CD4-positive, CD25-positive, alpha-beta regulatory T cell (primary cell): ENCODE data around the gene C2orf92. TPM values are rescaled to one million over a fixed set of nuclear protein-coding genes. Genes with fewer than 3 reads are reported as not detected.
A peak's percentile ranks its signal among the peaks of the same experiment; 100 is the strongest.

ENCODE experiments used
- ATAC-seq, 2 donors: fragments of 150-1000 bp; cut with Tn5 transposase; one replicate each; pipeline ENCODE4 v1.10.0; 2021; ENCODE audit warnings: low read depth in 2 of 2, moderate number of reproducible peaks in 2 of 2, moderate library complexity in 1 of 2
- DNase-seq, 3 donors: peaks; one replicate each; pipeline versions ENCODE4 v3.0.0 to v3.0.0-alpha.2; 2012 to 2022; ENCODE audit warnings: mixed read lengths in 1 of 3
- H3K27ac ChIP-seq: one replicate; pipeline ENCODE4 v1.7.0; 2013; ENCODE audit warnings: mild to moderate bottlenecking, low read length; ENCODE audit not compliant: insufficient read depth, poor library complexity, severe bottlenecking
- H3K27me3 ChIP-seq: one replicate; pipeline ENCODE4 v1.7.0; 2013; ENCODE audit warnings: low read length; ENCODE audit not compliant: control insufficient read depth, insufficient read depth
- H3K36me3 ChIP-seq: one replicate; pipeline ENCODE4 v1.7.0; 2013; ENCODE audit warnings: mild to moderate bottlenecking, low read length, moderate library complexity; ENCODE audit not compliant: control insufficient read depth, insufficient read depth
- H3K4me1 ChIP-seq: 2 replicates; pipeline ENCODE4 v1.7.0; 2013; ENCODE audit warnings: mild to moderate bottlenecking, low read length; ENCODE audit not compliant: insufficient read depth, control insufficient read depth, poor library complexity, severe bottlenecking
- H3K4me3 ChIP-seq: one replicate; pipeline ENCODE4 v1.7.0; 2013; ENCODE audit warnings: low read depth, mild to moderate bottlenecking, low read length, moderate library complexity
- H3K9me3 ChIP-seq, 2 experiments: 1 replicate in 1 of 2; 2 replicates in 1 of 2; pipeline ENCODE4 v1.7.0; 2013; ENCODE audit warnings: low read length in 2 of 2, mild to moderate bottlenecking in 1 of 2, moderate library complexity in 1 of 2; ENCODE audit not compliant: control insufficient read depth in 2 of 2
- H3K27ac Mint-ChIP-seq, 3 donors: one replicate each; pipeline ENCODE4 v1.8.0; 2020 to 2022; ENCODE audit warnings: mild to moderate bottlenecking in 3 of 3, mixed read lengths in 3 of 3, moderate library complexity in 2 of 3
- H3K27me3 Mint-ChIP-seq: one replicate; pipeline ENCODE4 v1.8.0; 2022; ENCODE audit warnings: mild to moderate bottlenecking, mixed read lengths
- H3K36me3 Mint-ChIP-seq: one replicate; pipeline ENCODE4 v1.8.0; 2020; ENCODE audit warnings: mixed read lengths
- H3K4me1 Mint-ChIP-seq, 4 donors: one replicate each; pipeline ENCODE4 v1.8.0; 2020 to 2022; ENCODE audit warnings: mixed read lengths in 4 of 4, mild to moderate bottlenecking in 1 of 4
- H3K4me3 Mint-ChIP-seq, 4 donors: one replicate each; pipeline ENCODE4 v1.8.0; 2020 to 2022; ENCODE audit warnings: mild to moderate bottlenecking in 4 of 4, mixed read lengths in 4 of 4, moderate library complexity in 3 of 4
- H3K9me3 Mint-ChIP-seq, 7 donors: one replicate each; pipeline ENCODE4 v1.8.0; 2020 to 2022; ENCODE audit warnings: mixed read lengths in 7 of 7, mild to moderate bottlenecking in 3 of 7, moderate library complexity in 2 of 7
- polyA plus RNA-seq, 4 donors: library from polyadenylated mRNA; unstranded; fragments of 300-500 nt; fragmentation: Illumina TruSeq; gene quantifications; one replicate each; pipeline ENCODE4 v1.2.3, GENCODE V29; 2021
- total RNA-seq: library from RNA; stranded (reverse); gene quantifications from one replicate; pipeline ENCODE4 v1.2.3, GENCODE V29; 2022

C2orf92 gene
- total and polyA plus RNA-seq, 5 donors from 2014 or later = 0.61 to 20.4 TPM; not detected in 3

GRCh38 chr2:97656129-97656755 is 13.3 kb upstream of the C2orf92 start:
- Mint-ChIP-seq H3K27ac (no peak overlapping the region), H3K4me3 (no peak overlapping the region), H3K27me3 (peaks cover under 1% of the 10 kb centered on the region), H3K36me3 (peaks cover 23% of the 10 kb centered on the region), H3K9me3 (peaks cover 0 to 4% (median 0%) of the 10 kb centered on the region in 7 donors), H3K4me1 (peaks cover 5 to 16% (median 8%) of the 10 kb centered on the region in 4 donors)
- Histone ChIP-seq H3K36me3 (peaks cover 34% of the 10 kb centered on the region), H3K4me1 (peaks cover 8% of the 10 kb centered on the region), H3K27me3 (no peaks in the 10 kb centered on the region), H3K9me3 (no peaks in the 10 kb centered on the region), H3K4me3 (no peak overlapping the region), H3K27ac (no peak overlapping the region)
- DNase-seq = no peak
- ATAC-seq = no peak

GRCh38 chr2:97656905-97657587 is 12.5 kb upstream of the C2orf92 start:
- Histone ChIP-seq H3K27ac (no peak overlapping the region), H3K4me1 (peaks cover 16% of the 10 kb centered on the region), H3K27me3 (no peaks in the 10 kb centered on the region), H3K9me3 (no peaks in the 10 kb centered on the region), H3K4me3 (no peak overlapping the region), H3K36me3 (peaks cover 34% of the 10 kb centered on the region)
- Mint-ChIP-seq H3K4me3 (peak overlapping the region in 1 of 4 donors; percentile 15), H3K27ac (no peak overlapping the region), H3K9me3 (peaks cover 0 to 4% (median 0%) of the 10 kb centered on the region in 7 donors), H3K4me1 (peaks cover 5 to 25% (median 15%) of the 10 kb centered on the region in 4 donors), H3K27me3 (peaks cover 4% of the 10 kb centered on the region), H3K36me3 (peaks cover 23% of the 10 kb centered on the region)
- DNase-seq = no peak
- no peak for ATAC-seq

GRCh38 chr2:97657986-97658690 is 11.4 kb upstream of the C2orf92 start:
- Mint-ChIP-seq H3K4me3 (no peak overlapping the region), H3K27ac (no peak overlapping the region), H3K9me3 (peaks cover 0 to 4% (median 0%) of the 10 kb centered on the region in 7 donors), H3K4me1 (peaks cover 5 to 35% (median 21%) of the 10 kb centered on the region in 4 donors), H3K36me3 (peaks cover 23% of the 10 kb centered on the region), H3K27me3 (peaks cover 4% of the 10 kb centered on the region)
- peaks cover 26% of the 10 kb centered on the region for H3K4me1 ChIP-seq
- ATAC-seq = no peak
- no peak overlapping the region for H3K27ac ChIP-seq
- no peak overlapping the region for H3K4me3 ChIP-seq
- peaks cover 34% of the 10 kb centered on the region for H3K36me3 ChIP-seq
- H3K9me3 ChIP-seq = no peaks in the 10 kb centered on the region
- H3K27me3 ChIP-seq = no peaks in the 10 kb centered on the region
- no peak for DNase-seq

GRCh38 chr2:97658691-97659157 is 10.8 kb upstream of the C2orf92 start:
- Histone ChIP-seq H3K36me3 (peaks cover 34% of the 10 kb centered on the region), H3K9me3 (no peaks in the 10 kb centered on the region), H3K4me3 (no peak overlapping the region), H3K27me3 (no peaks in the 10 kb centered on the region), H3K4me1 (peaks cover 29% of the 10 kb centered on the region), H3K27ac (no peak overlapping the region)
- Mint-ChIP-seq H3K9me3 (peaks cover 0 to 4% (median 0%) of the 10 kb centered on the region in 7 donors), H3K36me3 (peaks cover 23% of the 10 kb centered on the region), H3K4me3 (peak overlapping the region in 1 of 4 donors; percentile 69), H3K27ac (no peak overlapping the region), H3K27me3 (peaks cover 4% of the 10 kb centered on the region), H3K4me1 (peaks cover 5 to 33% (median 20%) of the 10 kb centered on the region in 4 donors)
- ATAC-seq (no peak), DNase-seq (no peak)

GRCh38 chr2:97659256-97660043 is 10.1 kb upstream of the C2orf92 start:
- peaks cover 21% of the 10 kb centered on the region for H3K36me3 Mint-ChIP-seq
- Histone ChIP-seq H3K27ac (no peak overlapping the region), H3K36me3 (peaks cover 32% of the 10 kb centered on the region), H3K9me3 (no peaks in the 10 kb centered on the region), H3K4me3 (no peak overlapping the region), H3K27me3 (no peaks in the 10 kb centered on the region), H3K4me1 (peaks cover 29% of the 10 kb centered on the region)
- H3K9me3 Mint-ChIP-seq = peaks cover 0 to 4% (median 0%) of the 10 kb centered on the region in 7 donors
- H3K4me1 Mint-ChIP-seq = peaks cover 4 to 39% (median 18%) of the 10 kb centered on the region in 4 donors
- H3K4me3 Mint-ChIP-seq = peak overlapping the region in 1 of 4 donors; percentile 69
- peak overlapping the region in 1 of 3 donors; percentile 56 for H3K27ac Mint-ChIP-seq
- no peak for DNase-seq
- H3K27me3 Mint-ChIP-seq = peaks cover 8% of the 10 kb centered on the region
- ATAC-seq = no peak

GRCh38 chr2:97660044-97660774 is 9.3 kb upstream of the C2orf92 start:
- ATAC-seq = no peak
- Mint-ChIP-seq H3K27ac (peak overlapping the region in 1 of 3 donors; percentile 56), H3K9me3 (peaks cover 0 to 1% (median 0%) of the 10 kb centered on the region in 7 donors), H3K4me1 (peaks cover 7 to 46% (median 22%) of the 10 kb centered on the region in 4 donors), H3K36me3 (peaks cover 13% of the 10 kb centered on the region), H3K27me3 (peaks cover 8% of the 10 kb centered on the region), H3K4me3 (peak overlapping the region in 1 of 4 donors; percentile 47)
- no peaks in the 10 kb centered on the region for H3K9me3 ChIP-seq
- H3K36me3 ChIP-seq = peaks cover 31% of the 10 kb centered on the region
- peaks cover 36% of the 10 kb centered on the region for H3K4me1 ChIP-seq
- no peaks in the 10 kb centered on the region for H3K27me3 ChIP-seq
- H3K4me3 ChIP-seq = no peak overlapping the region
- no peak overlapping the region for H3K27ac ChIP-seq
- DNase-seq = no peak
